IMR-90 (cell line): ENCODE data around the gene C17orf67.

Experiments
- BHLHE40 ChIP-seq: fragments of 150-350 bp; IDR thresholded peaks from 2 replicates; pipeline ENCODE4 v1.6.1; 2016; ENCODE audit warnings: mild to moderate bottlenecking, low read depth, low read length
- CEBPB ChIP-seq: IDR thresholded peaks from 2 replicates; pipeline ENCODE4 v1.6.1; 2012; ENCODE audit warnings: low read depth, low read length, improper control_type of control experiment
- CHD1 ChIP-seq: IDR thresholded peaks from 2 replicates; pipeline ENCODE4 v1.6.1; 2012; ENCODE audit warnings: low read depth, low read length, improper control_type of control experiment
- CTCF ChIP-seq: conservative IDR thresholded peaks from 2 replicates; pipeline ENCODE4 v1.5.1; 2012; ENCODE audit warnings: mild to moderate bottlenecking, low read depth, low read length, improper control_type of control experiment
- MXI1 ChIP-seq: IDR thresholded peaks from 2 replicates; pipeline ENCODE4 v1.6.1; 2012; ENCODE audit warnings: low read depth, mild to moderate bottlenecking, low read length, moderate library complexity, borderline replicate concordance
- NFE2L2 ChIP-seq: fragments of 150-350 bp; IDR thresholded peaks from 2 replicates; pipeline ENCODE4 v1.6.1; 2016; ENCODE audit warnings: low read depth, mild to moderate bottlenecking, low read length
- POLR2A ChIP-seq: IDR thresholded peaks from 2 replicates; pipeline ENCODE4 v1.6.1; 2012; ENCODE audit warnings: mild to moderate bottlenecking, low read depth, low read length
- RAD21 ChIP-seq: IDR thresholded peaks from 2 replicates; pipeline ENCODE4 v1.6.1; 2012; ENCODE audit warnings: low read length, improper control_type of control experiment
- RFX5 ChIP-seq: IDR thresholded peaks from 2 replicates; pipeline ENCODE4 v1.8.0; 2012; ENCODE audit warnings: low read depth, mild to moderate bottlenecking, low read length, moderate library complexity
- SMC3 ChIP-seq: fragments of 150-350 bp; IDR thresholded peaks from 2 replicates; pipeline ENCODE4 v1.6.1; 2016; ENCODE audit warnings: low read depth, mild to moderate bottlenecking, antibody characterized with exemption, low read length, moderate library complexity
- TF ChIP-seq, protein P1 (sequence below): fragments of 150-350 bp; IDR thresholded peaks from 2 replicates; pipeline ENCODE4 v1.6.1; 2016; ENCODE audit warnings: low read depth, mild to moderate bottlenecking, low read length, moderate library complexity, borderline replicate concordance
- TF ChIP-seq, protein P2 (sequence below): fragments of 150-350 bp; IDR thresholded peaks from 2 replicates; pipeline ENCODE4 v1.6.1; 2017; ENCODE audit warnings: mild to moderate bottlenecking, antibody characterized with exemption, low read length, low read depth

- TF ChIP-seq RAD21 (no peak), POLR2A (no peak), RFX5 (no peak), CHD1 (no peak), CTCF (no peak), SMC3 (no peak), CEBPB (no peak), BHLHE40 (no peak), MXI1 (no peak), NFE2L2 (no peak)
- TF ChIP-seq, protein P1, sequence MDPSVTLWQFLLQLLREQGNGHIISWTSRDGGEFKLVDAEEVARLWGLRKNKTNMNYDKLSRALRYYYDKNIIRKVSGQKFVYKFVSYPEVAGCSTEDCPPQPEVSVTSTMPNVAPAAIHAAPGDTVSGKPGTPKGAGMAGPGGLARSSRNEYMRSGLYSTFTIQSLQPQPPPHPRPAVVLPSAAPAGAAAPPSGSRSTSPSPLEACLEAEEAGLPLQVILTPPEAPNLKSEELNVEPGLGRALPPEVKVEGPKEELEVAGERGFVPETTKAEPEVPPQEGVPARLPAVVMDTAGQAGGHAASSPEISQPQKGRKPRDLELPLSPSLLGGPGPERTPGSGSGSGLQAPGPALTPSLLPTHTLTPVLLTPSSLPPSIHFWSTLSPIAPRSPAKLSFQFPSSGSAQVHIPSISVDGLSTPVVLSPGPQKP, result no peak
- TF ChIP-seq, protein P2, sequence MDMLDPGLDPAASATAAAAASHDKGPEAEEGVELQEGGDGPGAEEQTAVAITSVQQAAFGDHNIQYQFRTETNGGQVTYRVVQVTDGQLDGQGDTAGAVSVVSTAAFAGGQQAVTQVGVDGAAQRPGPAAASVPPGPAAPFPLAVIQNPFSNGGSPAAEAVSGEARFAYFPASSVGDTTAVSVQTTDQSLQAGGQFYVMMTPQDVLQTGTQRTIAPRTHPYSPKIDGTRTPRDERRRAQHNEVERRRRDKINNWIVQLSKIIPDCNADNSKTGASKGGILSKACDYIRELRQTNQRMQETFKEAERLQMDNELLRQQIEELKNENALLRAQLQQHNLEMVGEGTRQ, result no peak
Measured at GRCh38 chr17:56845934-56846333, 12.2 kb upstream of the C17orf67 start.
